G401 (cell line): ENCODE data around the gene KRTAP10-11. TPM values are rescaled to one million over a fixed set of nuclear protein-coding genes. Genes with fewer than 3 reads are reported as not detected.
"Not testable (repeated sequence)": the region's sequence is repeated elsewhere in the genome, so short reads cannot be mapped to it uniquely, and the experiment has no call there.

Experiments used
- DNase-seq: peaks from one replicate; pipeline ENCODE4 v3.0.0-alpha.2; 2015; ENCODE audit warnings: low spot score
- in situ Hi-C: cut with HindIII; loops from 2 replicates; pipeline ENCODE4 v1.10.0; 2016; ENCODE audit warnings: low sequenced_read_pairs, mixed read lengths
- total RNA-seq: library from RNA; depleted of rRNA; stranded (reverse); fragments of >200 nt; shearing (Covaris generic); gene quantifications from 2 replicates; pipeline ENCODE4 v1.2.3, GENCODE V29; 2014

KRTAP10-11 gene
- total RNA-seq, 1 experiment from 2014 or later = not detected

DNA sequence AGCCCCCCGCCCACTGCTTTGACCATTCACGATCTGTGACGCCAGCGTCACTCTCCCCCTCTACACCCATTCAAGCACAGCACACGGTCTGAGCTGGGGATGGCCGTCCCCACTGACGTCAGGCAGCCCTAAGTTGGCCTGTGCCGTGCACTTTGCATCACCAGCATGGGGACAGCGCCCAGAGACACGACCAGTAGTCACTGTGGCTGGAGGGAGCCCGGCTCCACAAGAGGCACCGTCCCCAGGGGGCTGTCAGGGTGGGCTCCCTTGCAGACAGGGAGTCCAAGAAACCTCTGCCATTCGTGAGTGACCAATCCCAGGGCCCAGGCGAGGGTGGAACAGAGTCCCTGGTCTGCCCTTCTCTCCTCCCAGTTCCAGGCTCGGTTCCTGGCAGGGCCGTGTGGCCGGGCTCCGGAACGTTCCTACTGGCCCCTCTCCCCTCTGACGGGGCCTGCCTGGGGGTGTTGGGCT lies 32.0 kb upstream of the KRTAP10-11 start:
- no peak for DNase-seq
- in situ Hi-C loops = no loop called here

GRCh38 chr21:44614961-44615391 lies 31.2 kb upstream of the KRTAP10-11 start:
- in situ Hi-C loops = no loop called here
- DNase-seq = no peak

GRCh38 chr21:44615466-44615865 lies 30.7 kb upstream of the KRTAP10-11 start:
- in situ Hi-C loops = no loop called here
- no peak for DNase-seq

DNA sequence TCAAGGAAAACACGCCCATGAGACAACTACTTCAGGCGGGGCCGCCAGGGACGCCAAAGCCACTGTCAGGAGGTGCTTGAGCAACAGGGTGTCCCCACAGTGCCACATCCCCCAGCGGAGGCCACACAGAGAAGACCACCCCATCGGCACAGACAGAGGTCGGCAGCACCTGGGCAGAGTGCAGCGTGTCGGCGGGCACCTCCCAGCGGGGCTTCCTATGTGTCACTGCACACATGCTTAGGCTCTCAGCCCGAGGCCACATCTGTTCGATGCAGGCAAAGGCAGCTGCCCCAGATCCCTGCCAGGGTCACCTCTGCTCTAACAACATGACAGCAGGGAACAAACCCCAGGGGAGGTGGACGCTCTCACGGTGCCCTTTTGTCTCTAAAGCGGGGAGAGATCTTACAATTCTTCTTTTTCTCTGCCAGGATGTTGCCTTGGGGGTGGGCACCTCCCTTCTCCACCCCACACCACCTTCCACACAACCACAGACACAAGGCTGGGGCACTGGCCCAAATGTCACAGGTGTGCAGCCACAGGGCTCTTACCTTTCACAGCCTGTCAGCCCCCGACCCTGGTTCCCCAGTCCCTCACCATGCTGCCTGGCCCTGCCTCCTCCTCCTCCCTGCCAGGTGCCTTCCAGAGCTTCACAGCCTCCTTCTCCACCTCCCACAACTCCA lies 30.2 kb upstream of the KRTAP10-11 start:
- in situ Hi-C loops = no loop called here

GRCh38 chr21:44616591-44616926 lies 29.7 kb upstream of the KRTAP10-11 start:
- in situ Hi-C loops = no loop called here
- DNase-seq = no peak

More for the DNA sequence above, 30.2 kb upstream of the KRTAP10-11 start:
- DNase-seq = no peak

DNA sequence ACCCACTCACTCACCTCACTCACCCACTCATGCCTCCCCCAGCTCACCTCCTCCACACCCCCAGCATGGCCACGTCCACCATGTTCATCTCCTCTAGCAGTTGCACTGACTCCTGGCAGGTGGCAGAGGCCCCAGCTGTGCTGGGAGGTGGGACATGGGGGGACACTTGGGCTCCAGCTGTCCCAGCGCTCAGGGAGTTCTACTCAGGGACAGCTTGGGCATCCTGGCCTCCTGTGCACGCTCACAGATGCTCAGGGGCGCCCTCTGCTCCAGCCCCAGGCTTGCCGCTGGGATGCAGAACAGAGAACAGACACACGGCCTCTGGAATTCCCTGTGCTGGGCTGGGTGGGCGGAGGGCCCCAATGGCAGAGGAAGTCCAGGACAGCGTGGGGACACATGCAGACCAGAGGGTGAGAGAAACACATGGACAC lies 29.1 kb upstream of the KRTAP10-11 start:
- DNase-seq = no peak

DNA sequence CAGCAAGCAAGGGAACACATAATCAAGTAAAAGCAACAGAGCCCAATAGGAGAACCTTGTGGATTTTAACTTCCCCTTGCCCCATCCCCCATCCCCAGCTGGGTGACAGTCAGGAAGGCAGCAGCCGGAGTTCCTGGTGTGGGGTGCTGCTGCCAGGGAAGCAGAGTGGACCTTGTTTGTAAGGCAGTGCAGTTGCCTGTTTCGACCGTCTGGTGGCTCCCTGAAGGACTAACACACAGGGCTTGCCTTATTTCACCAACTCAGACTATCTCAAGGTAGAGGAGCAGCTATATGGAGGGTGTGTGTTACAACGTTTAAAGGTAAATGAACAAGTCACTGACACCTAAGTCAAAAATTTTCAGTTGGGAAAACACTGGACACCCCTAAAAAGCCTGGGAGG lies 27.7 kb upstream of the KRTAP10-11 start:
- in situ Hi-C loops = no loop called here
- no peak for DNase-seq

More for the DNA sequence above, 29.1 kb upstream of the KRTAP10-11 start:
- in situ Hi-C loops = no loop called here

GRCh38 chr21:44618909-44619308 lies 27.3 kb upstream of the KRTAP10-11 start:
- in situ Hi-C loops = no loop called here
- DNase-seq = no peak

DNA sequence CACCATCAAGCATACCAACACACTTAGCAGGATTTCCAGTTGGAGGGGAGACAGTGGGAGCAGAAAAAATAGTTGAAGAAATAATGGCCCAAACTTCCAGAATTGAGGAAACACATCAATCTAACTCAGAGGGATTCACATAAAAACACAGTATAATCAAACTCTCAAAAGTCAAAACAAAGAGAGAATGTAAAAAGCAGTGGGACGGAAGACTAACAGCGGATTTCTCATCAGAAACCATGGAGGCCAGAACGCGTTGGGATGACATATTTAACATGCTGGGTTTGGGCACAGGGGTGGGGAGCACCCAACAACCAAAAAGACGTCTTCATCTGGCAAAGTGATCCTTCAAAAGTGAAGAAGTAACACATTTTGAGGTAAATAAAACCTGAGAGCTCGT lies 26.3 kb upstream of the KRTAP10-11 start:
- no peak for DNase-seq
- in situ Hi-C loops = no loop called here

- no peak for DNase-seq
- in situ Hi-C loops = no loop called here
Measured at GRCh38 chr21:44623575-44623974, 22.6 kb upstream of the KRTAP10-11 start.

DNA sequence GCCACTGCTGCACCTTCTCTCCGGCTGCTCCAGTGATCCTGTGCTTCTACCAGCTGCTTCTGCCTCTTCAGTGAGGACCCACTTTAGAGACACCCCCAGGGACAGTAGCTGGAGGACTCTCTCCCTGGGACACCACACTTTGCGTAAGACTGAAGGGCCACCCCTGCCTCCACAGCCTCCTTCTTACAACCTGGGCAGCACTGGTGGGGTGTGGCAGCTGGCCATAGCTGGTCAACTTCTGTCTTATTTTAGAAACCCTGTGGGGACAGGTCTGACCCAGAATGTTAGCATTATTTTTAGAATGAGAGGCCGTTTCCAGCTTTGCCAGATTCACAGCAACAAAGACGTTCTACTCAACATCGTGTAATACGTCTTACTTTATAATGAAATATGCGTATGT lies 20.5 kb upstream of the KRTAP10-11 start:
- in situ Hi-C loops = no loop called here

GRCh38 chr21:44626262-44626661 lies 20.0 kb upstream of the KRTAP10-11 start:
- no peak for DNase-seq
- in situ Hi-C loops = no loop called here

More for the DNA sequence above, 20.5 kb upstream of the KRTAP10-11 start:
- no peak for DNase-seq

GRCh38 chr21:44626673-44627143 lies 19.5 kb upstream of the KRTAP10-11 start, which contains the start of gene KRTAP10-9:
TSS of gene KRTAP10-9 (plus strand) at chr21:44627093. CDS start at chr21:44627172, 79 bp downstream.
- in situ Hi-C loops = no loop called here
- DNase-seq = no peak

GRCh38 chr21:44627181-44627822 lies 18.9 kb upstream of the KRTAP10-11 start:
- DNase-seq = peak; percentile 20
- in situ Hi-C loops = not testable (repeated sequence)

GRCh38 chr21:44627831-44628233 lies 18.4 kb upstream of the KRTAP10-11 start:
- in situ Hi-C loops, DNase-seq: not testable (repeated sequence)

DNA sequence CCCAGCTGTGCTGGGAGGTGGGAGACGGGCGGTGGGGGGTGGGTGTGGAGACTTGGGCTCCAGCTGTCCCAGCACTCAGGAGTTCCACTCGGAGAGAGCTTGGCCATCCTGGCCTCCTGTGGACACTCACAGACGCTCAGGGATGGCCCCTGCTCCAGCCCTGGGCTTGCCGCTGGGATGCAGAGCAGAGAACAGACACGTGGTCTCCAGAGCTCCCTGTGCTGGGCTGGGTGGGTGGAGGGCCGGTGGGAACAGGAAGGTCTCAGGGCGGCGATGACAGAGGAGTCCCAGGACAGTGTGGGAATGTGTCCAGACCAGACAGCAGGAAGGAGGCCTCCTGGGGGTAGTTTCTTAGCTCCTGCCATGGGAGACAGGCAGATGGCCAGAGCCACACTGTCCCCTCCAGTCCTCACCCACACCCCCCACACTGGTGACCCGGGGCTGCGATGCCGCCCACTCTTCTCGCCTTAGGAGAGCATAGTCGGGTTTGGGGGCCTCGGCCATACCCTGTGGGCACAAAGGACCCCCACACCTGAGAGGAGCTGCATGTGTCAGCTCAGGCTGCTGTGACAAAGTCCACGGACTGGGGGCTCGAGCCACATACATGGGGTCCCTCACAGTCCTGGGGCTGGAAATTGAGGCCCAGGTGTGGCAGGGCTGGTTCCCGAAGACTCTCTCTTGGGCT lies 17.4 kb upstream of the KRTAP10-11 start:
- in situ Hi-C loops = no loop called here
- DNase-seq = no peak

- in situ Hi-C loops = no loop called here
- DNase-seq = no peak
Measured at GRCh38 chr21:44630440-44630839, 15.8 kb upstream of the KRTAP10-11 start.

DNA sequence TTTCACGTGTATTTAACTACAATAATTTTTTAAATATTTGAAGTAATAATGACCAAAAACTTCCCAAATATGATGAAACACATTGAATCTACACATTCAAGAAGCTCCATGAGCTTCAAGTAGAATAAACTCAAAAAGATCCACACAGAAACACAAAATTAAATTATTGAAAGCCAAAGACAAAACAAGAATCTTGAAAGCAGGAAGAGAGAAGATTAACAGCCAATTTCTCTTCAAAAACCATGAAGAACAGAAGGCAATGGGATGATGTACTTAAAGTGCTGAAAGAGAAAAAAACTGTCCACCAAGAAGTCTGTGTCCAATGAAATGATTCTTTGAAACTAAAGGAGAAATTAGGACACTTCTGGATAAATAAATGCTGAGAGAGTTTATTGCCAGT lies 14.1 kb upstream of the KRTAP10-11 start:
- DNase-seq = no peak
- in situ Hi-C loops = no loop called here

DNA sequence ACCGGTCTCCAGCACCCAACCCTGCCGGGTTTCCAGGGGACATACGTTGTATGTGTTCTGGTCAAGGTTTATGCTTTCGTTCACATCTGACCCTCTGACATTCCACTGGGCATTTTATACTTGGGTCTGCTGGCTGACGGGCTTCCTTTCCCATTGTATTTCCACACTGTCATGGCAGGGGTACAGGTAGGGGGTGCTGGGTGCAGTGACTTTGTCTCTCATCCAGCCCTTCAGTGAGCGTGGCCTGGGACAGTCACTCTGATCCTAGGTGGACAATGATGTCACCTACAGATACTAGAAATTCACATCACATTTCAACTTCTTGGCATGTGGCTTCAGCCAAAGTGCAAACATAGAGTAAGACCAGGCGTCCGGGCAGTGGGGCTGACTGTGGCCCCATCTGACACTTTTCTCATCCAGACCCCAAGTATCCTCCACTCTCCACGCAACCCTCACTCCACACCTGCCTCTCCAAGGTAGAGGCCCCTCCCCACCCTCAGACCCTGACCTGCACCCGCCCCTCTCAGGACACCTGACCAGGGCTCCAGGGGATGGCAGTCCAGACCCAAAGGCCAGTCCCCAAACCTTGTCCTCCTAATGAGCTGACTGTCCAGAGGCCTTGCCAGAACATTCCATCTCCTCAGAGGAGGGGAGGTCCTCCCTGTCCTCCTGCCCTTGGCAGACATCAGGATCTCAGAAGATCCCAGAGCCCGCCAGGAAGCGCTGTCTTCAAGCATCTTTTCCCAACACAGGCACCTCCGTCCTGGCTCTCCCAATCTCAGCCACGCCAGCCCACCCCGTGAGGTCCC lies 9.8 kb upstream of the KRTAP10-11 start:
- in situ Hi-C loops = no loop called here

More for the DNA sequence above, 9.8 kb upstream of the KRTAP10-11 start:
- no peak for DNase-seq
